GM18505 (cell line): ENCODE results near the gene GPR153.

ENCODE experiments used
- ATAC-seq: cut with Tn5 transposase; IDR thresholded peaks from one replicate; pipeline ENCODE4 v1.9.1; 2021; ENCODE audit not compliant: unreplicated experiment
- POLR2A ChIP-seq: IDR thresholded peaks from 4 replicates; pipeline ENCODE4 v1.6.1; 2011; ENCODE audit warnings: borderline replicate concordance; ENCODE audit not compliant: insufficient read depth, insufficient read length; ENCODE audit errors: extremely low read depth

GPR153 gene

GRCh38 chr1:6279613-6280383, 18.9 kb upstream of the GPR153 start:
- ATAC-seq, result no peak
- no peak for TF ChIP-seq POLR2A

GRCh38 chr1:6279066-6279465, 18.2 kb upstream of the GPR153 start:
- no peak for TF ChIP-seq POLR2A
- ATAC-seq, result no peak

GRCh38 chr1:6278263-6278662, 17.4 kb upstream of the GPR153 start:
- TF ChIP-seq POLR2A, result no peak
- no peak for ATAC-seq

GRCh38 chr1:6276811-6277555, 16.1 kb upstream of the GPR153 start:
- TF ChIP-seq POLR2A, result no peak
- no peak for ATAC-seq

GRCh38 chr1:6275826-6276782, 15.2 kb upstream of the GPR153 start:
- no peak for ATAC-seq
- no peak for TF ChIP-seq POLR2A

GRCh38 chr1:6274622-6275139, 13.8 kb upstream of the GPR153 start:
- ATAC-seq, result no peak
- no peak for TF ChIP-seq POLR2A

- ATAC-seq, result no peak
- TF ChIP-seq POLR2A, result no peak
Measured at GRCh38 chr1:6274102-6274501, 13.2 kb upstream of the GPR153 start.

GRCh38 chr1:6273380-6273891, 12.5 kb upstream of the GPR153 start:
- no peak for ATAC-seq

GRCh38 chr1:6272868-6273267, 12.0 kb upstream of the GPR153 start:
- TF ChIP-seq POLR2A, result no peak
- ATAC-seq, result no peak

More at GRCh38 chr1:6273380-6273891, 12.5 kb upstream of the GPR153 start:
- TF ChIP-seq POLR2A, result no peak

- ATAC-seq, result no peak
- no peak for TF ChIP-seq POLR2A
Measured at GRCh38 chr1:6272452-6272851, 11.6 kb upstream of the GPR153 start.

GRCh38 chr1:6271554-6271953, 10.7 kb upstream of the GPR153 start:
- TF ChIP-seq POLR2A, result no peak
- ATAC-seq, result no peak

GRCh38 chr1:6271006-6271405, 10.1 kb upstream of the GPR153 start:
- no peak for ATAC-seq

GRCh38 chr1:6270401-6270800, 9.5 kb upstream of the GPR153 start:
- TF ChIP-seq POLR2A, result no peak
- no peak for ATAC-seq

More at GRCh38 chr1:6271006-6271405, 10.1 kb upstream of the GPR153 start:
- no peak for TF ChIP-seq POLR2A
